ENCODE data around the gene RNF2.
"Not testable (repeated sequence)": the region's sequence is repeated elsewhere in the genome, so short reads cannot be mapped to it uniquely, and the experiment has no call there.

DNA sequence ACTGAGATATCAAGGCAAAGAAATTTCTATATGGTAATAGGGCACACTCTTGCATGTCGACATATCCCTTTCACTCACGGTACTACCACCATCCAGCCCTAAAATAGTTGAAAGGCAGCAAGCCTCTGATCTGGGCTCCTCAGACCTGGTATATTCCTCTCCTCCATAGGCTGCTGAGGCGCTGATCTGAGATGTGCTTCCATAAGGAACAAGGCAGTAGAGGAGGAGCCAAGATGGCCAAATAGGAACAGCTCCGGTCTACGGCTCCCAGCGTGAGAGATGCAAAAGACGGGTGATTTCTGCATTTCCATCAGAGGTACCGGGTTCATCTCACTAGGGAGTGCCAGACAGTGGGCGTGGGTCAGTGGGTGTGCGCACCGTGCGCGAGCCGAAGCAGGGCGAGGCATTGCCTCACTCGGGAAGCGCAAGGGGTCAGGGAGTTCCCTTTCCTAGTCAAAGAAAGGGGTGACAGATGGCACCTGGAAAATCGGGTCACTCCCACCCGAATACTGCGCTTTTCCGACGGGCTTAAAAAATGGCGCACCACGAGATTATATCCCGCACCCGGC is 44.0 kb upstream of the RNF2 start:
- not testable (repeated sequence) for TF ChIP-seq CTCF (IDR thresholded peaks at IDR 0.05); ZFX (IDR thresholded peaks at IDR 0.05; ENCODE audit: borderline replicate concordance)

All from 22Rv1 (cell line).